Dendritic cell treated with granulocyte-macrophage colony-stimulating factor and Interleukin-4, amounts not matched to agents 40 ng/mL and 50 ng/mL, for 4 days (primary cell): ENCODE results near the gene LIG1.
A peak's percentile ranks its signal among the peaks of the same experiment; 100 is the strongest.

ENCODE experiments used
- H3K27ac Mint-ChIP-seq: one replicate; pipeline ENCODE4 v1.8.0; 2022; ENCODE audit warnings: mild to moderate bottlenecking, mixed read lengths
- H3K27me3 Mint-ChIP-seq: one replicate; pipeline ENCODE4 v1.8.0; 2022; ENCODE audit warnings: mild to moderate bottlenecking, mixed read lengths
- H3K36me3 Mint-ChIP-seq: one replicate; pipeline ENCODE4 v1.8.0; 2022; ENCODE audit warnings: low read depth, mixed read lengths
- H3K4me1 Mint-ChIP-seq: one replicate; pipeline ENCODE4 v1.8.0; 2022; ENCODE audit warnings: low read depth, mixed read lengths
- H3K4me3 Mint-ChIP-seq: one replicate; pipeline ENCODE4 v1.8.0; 2022; ENCODE audit warnings: mild to moderate bottlenecking, moderate library complexity, mixed read lengths
- H3K9me3 Mint-ChIP-seq: one replicate; pipeline ENCODE4 v1.8.0; 2022; ENCODE audit warnings: mixed read lengths
- intact Hi-C: fragments of 100-400 bp; cut with micrococcal nuclease; formaldehyde crosslinking; loops from one replicate; pipeline ENCODE4 v1.15.0; 2022

The LIG1 gene

DNA sequence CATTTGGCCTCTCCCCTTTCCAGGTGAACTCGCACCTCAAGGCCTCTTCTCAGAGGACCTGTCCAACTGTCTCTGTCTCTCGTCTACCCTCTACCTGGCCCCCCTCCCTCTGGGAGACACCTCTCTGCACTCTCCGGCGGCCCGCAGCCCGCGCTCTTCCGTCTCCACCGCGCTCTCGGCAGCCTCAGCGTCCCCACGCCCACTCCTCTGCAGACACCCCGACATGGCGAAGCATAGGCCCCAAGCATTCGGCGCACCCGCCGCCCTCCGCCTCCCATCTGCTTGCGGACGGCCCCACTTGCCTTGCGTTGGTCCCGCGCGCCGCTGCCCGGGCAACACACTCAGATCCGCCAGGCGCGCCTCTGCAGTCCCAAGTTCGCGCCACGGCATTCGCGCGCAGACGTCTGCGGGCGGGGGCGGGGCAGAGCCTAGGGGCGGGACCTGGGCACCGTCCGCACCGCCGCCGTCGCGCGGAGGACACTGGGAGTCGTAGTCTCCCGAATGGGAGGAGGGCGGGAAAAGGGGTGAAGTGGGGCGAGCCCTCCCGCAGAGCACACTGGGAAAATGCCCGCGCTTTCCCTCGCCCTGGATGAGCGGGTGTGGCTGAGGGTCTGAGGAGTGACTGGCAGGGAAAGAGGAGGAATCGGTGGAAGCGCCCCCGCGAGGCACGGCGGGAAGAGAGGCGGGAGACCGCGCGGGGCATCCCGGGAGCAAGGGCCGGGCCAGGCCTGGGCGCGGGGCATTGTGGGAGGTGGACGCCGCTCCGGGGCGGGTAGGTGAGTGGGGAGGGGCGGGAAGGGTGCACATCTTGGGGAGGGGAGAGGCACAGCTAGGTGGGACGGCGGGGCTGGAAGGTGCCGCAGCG, at the start of gene LIG1, which contains the start of gene ZSWIM9:
Gene LIG1, minus strand, starts transcription at position 406 of the 865 bp plus-strand sequence. CDS start 4,778 bp downstream, outside the sequence.
Gene ZSWIM9, plus strand, starts transcription at position 742 of the 865 bp plus-strand sequence. CDS start 1,123 bp downstream, outside the sequence.
- H3K9me3 Mint-ChIP-seq: no peaks in the 10 kb centered on the region
- H3K4me3 Mint-ChIP-seq: peak within 1 kb of the TSS; percentile 93
- peaks cover 47% of the 10 kb centered on the region for H3K36me3 Mint-ChIP-seq
- H3K27ac Mint-ChIP-seq: peak within 1 kb of the TSS; percentile 94
- intact Hi-C loops: no loop called here
- peaks cover 29% of the 10 kb centered on the region for H3K4me1 Mint-ChIP-seq
- H3K27me3 Mint-ChIP-seq: no peaks in the 10 kb centered on the region

DNA sequence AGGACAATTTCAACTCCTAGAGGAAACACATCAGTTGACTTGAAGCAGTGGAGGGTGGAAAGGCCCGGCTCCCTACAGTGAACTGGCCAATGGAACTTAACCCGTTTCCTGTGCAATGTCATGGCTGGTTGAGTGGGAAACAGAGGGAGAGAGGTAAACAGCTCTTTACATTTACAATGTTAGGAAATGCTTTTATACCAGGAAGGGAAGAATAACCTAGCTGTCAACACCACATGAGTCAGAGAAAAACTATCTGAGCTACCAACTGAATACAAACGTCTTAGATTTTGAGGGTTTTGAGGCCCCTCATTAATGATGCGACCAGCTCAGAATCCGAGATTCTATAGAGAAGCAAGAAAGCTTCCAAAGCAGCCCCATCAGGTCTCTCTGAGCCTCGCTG, 48.9 kb upstream of the LIG1 start:
- intact Hi-C loops: no loop called here
- Mint-ChIP-seq H3K36me3 (peaks cover 95% of the 10 kb centered on the region), H3K27ac (no peak overlapping the region)

DNA sequence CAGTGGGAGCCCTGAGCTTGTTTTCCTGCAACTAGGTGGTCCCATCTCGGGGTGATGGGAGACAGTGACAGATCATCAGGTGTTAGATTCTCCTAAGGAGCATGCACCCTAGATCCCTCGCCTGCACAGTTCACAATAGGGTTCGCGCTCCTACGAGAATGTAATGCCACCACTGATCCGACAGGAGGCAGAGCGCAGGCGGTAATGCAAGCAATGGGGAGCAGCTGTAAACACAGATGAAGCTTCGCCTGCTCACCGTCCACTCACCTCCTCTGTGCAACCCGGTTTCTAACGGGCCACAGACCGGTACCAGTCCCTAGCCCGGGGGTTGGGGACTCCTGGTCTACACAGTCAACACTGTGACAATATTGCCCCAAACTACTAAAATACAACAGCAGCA, 46.8 kb upstream of the LIG1 start:
- Mint-ChIP-seq H3K27ac (no peak overlapping the region), H3K9me3 (no peaks in the 10 kb centered on the region), H3K36me3 (peaks cover 100% of the 10 kb centered on the region), H3K4me3 (no peak overlapping the region), H3K4me1 (no peaks in the 10 kb centered on the region), H3K27me3 (no peaks in the 10 kb centered on the region)
- intact Hi-C loops: no loop called here

More for the DNA sequence above, 48.9 kb upstream of the LIG1 start:
- Mint-ChIP-seq H3K4me3 (no peak overlapping the region), H3K4me1 (no peaks in the 10 kb centered on the region), H3K9me3 (no peaks in the 10 kb centered on the region), H3K27me3 (no peaks in the 10 kb centered on the region)

DNA sequence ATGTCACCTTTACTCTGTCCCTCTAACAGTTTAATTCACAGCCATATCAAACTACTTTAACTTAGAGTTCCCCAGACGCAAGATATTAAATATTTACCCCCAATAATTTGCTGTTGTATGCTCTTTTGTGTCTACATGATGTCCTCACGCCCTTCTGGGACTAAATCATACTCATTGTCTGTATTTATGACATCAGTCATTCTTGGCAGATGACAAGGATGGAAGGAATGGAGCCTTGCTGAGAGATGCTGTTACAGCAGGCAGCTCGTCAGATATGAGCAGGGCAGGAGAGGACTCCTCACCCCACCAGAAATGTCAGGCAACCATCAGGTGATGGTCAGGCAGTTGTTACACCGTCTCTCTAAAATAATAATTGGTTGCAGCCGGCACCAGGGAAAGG, 43.8 kb upstream of the LIG1 start:
- intact Hi-C loops: no loop called here
- no peaks in the 10 kb centered on the region for H3K4me1 Mint-ChIP-seq
- H3K27me3 Mint-ChIP-seq: no peaks in the 10 kb centered on the region
- no peaks in the 10 kb centered on the region for H3K9me3 Mint-ChIP-seq
- no peak overlapping the region for H3K27ac Mint-ChIP-seq
- H3K4me3 Mint-ChIP-seq: no peak overlapping the region
- peaks cover 100% of the 10 kb centered on the region for H3K36me3 Mint-ChIP-seq

DNA sequence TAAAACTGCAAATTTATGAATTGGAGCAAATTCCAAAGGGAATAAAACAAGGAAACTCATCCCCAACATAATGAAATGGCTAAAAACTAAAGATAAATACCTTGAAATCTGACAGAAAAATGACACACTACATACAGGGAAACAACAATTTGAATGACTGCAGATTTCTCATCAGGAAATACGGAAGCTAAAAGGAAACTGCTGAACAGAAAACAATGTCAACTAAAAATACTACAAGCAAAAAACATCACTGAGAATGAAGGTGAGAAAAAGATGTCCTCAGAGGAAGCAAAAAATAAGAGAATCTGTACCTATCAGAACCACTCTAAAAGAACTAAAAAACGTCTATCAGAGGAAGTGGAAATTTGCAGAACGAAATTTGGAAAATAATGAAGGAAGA, 39.9 kb upstream of the LIG1 start:
- Mint-ChIP-seq H3K4me1 (peaks cover 16% of the 10 kb centered on the region), H3K27me3 (no peaks in the 10 kb centered on the region), H3K4me3 (no peak overlapping the region), H3K9me3 (no peaks in the 10 kb centered on the region), H3K36me3 (peaks cover 62% of the 10 kb centered on the region), H3K27ac (no peak overlapping the region)
- intact Hi-C loops: no loop called here

DNA sequence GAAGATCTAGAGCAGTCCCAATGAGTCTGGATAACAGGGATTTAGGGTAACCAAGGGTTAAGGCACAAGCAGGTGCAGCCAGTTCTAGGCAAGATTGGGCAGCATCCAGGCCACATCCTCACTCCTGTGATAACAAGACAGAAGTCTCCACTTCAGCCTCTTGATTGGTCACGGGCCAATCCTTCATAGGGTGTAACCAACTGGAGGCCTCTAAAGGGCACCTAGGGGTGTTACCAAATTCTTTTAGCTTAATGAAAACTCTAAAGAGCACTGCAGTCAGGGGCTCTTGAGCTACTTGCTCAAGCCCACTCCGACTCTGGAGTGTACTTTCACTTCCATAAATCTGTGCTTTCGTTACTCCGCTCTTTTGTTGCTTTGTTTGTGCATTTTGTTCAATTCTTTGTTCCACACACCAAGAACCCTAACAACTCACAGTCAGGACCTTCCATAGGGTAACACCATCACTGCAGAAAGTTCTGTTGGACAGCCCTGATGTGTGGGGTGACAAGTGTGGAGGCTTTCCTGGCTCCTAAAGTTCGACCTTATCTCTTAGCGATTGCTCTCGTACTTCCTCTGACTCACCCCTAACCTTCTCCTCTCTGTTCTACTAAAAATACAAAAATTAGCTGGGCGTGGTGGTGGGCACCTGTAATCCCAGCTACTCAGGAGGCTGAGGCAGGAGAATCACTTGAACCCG, 36.4 kb upstream of the LIG1 start:
- intact Hi-C loops: no loop called here
- Mint-ChIP-seq H3K9me3 (no peaks in the 10 kb centered on the region), H3K27me3 (no peaks in the 10 kb centered on the region), H3K4me1 (peaks cover 16% of the 10 kb centered on the region), H3K36me3 (peaks cover 28% of the 10 kb centered on the region), H3K27ac (peak overlapping the region; percentile 72), H3K4me3 (peak overlapping the region; percentile 44)

DNA sequence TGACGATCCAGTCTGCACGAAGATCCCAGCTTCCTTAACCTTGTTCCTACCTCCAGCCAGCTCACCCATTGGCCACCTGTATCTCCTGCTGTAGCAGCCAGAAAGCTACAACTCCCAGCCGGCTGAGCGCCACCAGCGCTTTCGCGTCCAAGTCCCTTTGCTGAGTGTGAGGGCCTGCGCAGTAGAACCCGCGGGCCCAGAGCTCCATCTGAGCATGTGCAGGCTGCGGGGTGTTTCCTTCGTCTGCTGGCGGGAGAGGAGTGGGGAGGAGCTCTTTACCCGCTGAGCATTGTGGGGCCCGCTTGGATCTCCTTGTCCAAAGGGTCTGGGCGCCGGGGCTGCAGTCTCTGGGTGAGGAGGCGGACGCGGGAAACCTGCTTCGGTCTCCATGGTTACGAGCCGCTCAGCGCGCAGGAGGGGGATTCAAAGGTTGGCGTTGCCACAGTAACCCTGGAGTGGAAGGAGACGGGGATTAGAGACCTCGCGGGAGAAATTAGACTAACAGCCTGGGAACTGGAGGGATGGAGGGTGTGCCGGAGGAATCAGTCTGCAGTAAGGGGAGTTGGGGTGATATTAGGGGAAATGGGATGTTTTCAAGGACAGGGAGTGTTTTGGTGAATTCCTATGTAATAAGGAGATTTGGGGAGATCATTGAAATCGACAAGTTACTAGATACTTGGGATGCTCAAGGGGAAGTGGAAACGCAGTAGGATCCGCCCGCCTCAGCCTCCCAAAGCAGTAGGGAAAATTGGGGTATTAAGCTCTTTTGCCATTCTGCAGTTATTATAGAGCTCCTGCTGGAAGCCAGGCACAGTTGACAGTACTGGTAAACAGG, 33.9 kb upstream of the LIG1 start:
- intact Hi-C loops: no loop called here
- Mint-ChIP-seq H3K27ac (no peak overlapping the region), H3K4me1 (peaks cover 16% of the 10 kb centered on the region), H3K9me3 (no peaks in the 10 kb centered on the region), H3K4me3 (no peak overlapping the region), H3K36me3 (peaks cover 2% of the 10 kb centered on the region), H3K27me3 (no peaks in the 10 kb centered on the region)

DNA sequence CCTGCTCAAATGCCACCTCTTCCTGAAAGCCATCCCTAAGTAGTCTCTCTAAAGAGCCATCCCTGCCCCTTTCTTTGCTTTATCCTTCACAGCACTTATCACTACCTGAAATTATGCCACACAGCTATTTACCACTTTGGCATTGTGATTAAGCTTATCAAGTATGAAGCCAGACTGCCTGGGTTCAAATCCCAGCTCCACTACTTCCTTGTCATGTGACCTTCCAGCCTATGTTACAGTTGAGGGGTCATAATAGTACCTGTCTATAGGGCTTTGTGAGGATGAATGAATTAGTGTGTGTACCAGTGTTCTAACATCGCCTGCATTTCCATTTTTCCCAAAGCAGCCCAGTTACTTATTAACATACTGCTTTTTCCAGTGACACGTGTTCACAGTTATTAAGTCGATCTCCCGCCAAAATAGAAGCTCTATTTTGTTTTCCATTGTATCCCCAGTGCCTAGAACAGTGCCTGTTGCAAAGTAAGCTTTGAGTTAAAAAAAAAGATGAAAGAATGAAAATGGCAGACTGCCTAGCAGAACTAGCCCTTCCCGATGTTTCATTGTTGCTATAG, 33.2 kb upstream of the LIG1 start:
- intact Hi-C loops: no loop called here
- Mint-ChIP-seq H3K27ac (no peak overlapping the region), H3K36me3 (no peaks in the 10 kb centered on the region), H3K27me3 (no peaks in the 10 kb centered on the region), H3K9me3 (no peaks in the 10 kb centered on the region), H3K4me3 (no peak overlapping the region), H3K4me1 (peaks cover 16% of the 10 kb centered on the region)

DNA sequence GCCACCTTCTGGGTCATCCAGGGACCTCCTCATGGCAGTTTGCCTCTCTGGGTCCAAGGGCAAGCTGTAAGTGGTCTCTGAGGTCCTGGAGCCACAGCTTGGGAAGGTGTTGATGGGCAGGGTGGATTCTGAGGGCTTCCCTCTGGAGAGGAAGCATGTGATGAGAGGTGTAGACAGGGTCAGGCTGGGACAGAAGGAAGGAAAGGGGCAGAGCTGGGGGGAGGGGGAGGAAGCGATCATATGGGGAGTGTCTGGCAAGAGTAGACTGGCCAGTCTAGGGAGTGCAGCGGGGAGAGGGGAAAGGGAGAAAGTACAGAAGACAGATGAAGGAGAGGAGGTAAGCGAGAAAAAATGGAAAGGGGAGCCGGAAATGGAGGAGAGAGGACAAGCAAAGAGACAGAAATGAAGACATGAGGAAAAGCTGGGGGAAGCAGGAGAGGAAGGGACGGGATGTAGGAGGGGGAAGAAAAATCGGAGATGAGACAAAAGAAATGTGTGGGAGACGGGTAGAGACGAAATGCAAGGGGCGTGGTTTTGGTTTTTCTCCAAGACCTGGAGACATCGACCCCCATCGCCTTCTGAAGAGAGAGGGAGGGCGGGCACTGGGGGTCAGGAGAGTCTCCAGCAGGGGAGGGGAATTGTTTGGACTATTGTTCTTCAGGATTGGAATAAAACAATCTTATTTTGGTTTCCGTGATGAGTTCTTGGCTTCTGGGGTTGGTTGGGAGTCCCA, 27.0 kb upstream of the LIG1 start:
- no peaks in the 10 kb centered on the region for H3K27me3 Mint-ChIP-seq
- H3K4me1 Mint-ChIP-seq: peaks cover 8% of the 10 kb centered on the region
- H3K9me3 Mint-ChIP-seq: no peaks in the 10 kb centered on the region
- peaks cover 6% of the 10 kb centered on the region for H3K36me3 Mint-ChIP-seq
- H3K4me3 Mint-ChIP-seq: no peak overlapping the region
- intact Hi-C loops: no loop called here
- H3K27ac Mint-ChIP-seq: no peak overlapping the region

DNA sequence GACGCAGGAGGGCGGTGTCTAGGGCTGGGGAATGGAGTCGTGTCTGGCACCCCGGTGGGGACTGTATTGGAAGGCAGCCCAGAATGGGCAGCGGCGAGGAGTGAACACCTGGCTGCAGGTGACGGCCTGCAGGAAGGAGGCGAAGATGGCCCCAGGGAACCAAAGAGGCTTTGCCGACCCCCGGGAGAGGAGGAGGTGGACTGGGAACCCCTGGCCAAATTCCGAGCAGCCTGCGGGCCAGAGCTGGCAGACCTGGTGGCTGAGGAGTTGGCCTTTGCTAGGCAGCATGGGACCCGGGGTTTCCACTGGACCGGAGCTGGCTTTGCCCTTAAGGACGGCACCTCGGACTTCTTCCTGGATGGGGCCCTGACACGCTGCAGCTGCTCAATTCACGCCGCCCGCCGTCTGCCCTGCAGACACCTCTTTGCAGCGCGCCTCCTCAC, 26.2 kb upstream of the LIG1 start:
- intact Hi-C loops: no loop called here
- H3K4me3 Mint-ChIP-seq: no peak overlapping the region
- H3K27me3 Mint-ChIP-seq: no peaks in the 10 kb centered on the region
- peaks cover 6% of the 10 kb centered on the region for H3K36me3 Mint-ChIP-seq
- H3K4me1 Mint-ChIP-seq: peaks cover 8% of the 10 kb centered on the region
- no peak overlapping the region for H3K27ac Mint-ChIP-seq
- H3K9me3 Mint-ChIP-seq: no peaks in the 10 kb centered on the region

DNA sequence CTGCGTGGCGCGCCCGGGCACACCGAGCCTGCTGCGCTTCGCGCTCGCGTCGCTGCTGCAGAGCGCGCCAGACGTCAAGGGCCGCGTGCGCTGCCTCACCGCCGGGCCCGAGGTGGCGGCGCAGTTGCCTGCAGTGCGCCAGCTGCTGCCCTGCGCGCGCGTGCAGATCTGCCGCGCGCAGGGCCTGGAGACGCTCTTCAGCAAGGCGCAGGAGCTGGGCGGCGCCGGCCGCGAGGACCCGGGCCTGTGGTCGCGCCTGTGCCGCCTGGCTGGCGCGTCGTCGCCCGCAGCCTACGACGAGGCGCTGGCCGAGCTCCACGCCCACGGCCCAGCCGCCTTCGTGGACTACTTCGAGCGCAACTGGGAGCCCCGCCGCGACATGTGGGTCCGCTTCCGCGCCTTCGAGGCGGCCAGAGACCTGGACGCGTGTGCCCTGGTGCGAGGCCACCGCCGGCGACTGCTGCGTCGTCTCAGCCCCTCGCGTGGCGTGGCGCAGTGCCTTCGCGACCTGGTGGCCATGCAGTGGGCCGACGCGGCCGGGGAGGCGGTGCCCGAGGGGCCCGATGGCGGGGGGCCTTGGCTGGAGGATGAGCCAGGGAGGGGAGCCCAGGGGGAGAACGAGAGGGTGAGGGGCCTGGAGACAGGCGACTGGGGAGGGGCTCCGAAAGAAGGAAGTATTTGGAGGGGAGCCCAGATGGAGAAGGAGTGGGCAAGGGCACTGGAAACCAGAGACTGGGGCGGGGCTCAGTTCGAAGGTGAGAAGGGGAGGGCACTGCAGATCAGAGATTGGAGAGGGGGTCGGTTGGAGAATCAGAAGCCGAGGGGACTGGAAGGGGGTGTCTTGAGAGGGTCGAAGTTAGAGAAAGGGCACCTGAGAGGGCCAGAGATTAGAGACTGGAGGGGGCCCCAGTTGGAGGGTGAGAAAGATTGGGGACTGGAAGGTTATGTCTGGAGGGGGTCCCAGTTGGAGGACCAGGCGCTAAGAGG, 25.0 kb upstream of the LIG1 start:
- Mint-ChIP-seq H3K36me3 (peaks cover 6% of the 10 kb centered on the region), H3K9me3 (no peaks in the 10 kb centered on the region), H3K27me3 (no peaks in the 10 kb centered on the region), H3K4me3 (no peak overlapping the region), H3K27ac (no peak overlapping the region), H3K4me1 (peaks cover 8% of the 10 kb centered on the region)
- intact Hi-C loops: no loop called here
